Measurements from ENCODE around the gene DCLK2. TPM values are rescaled to one million over a fixed set of nuclear protein-coding genes. Genes with fewer than 3 reads are reported as not detected.

The DCLK2 gene
- polyA plus RNA-seq, 4 donors = 0.67 to 1.9 (median 1.1) TPM

GRCh38 chr4:150089732-150090131 is 11.5 kb downstream of the DCLK2 start:
- H3K36me3 ChIP-seq (ENCODE audit: control insufficient read depth in 3 of 3, insufficient read depth in 2 of 3, low read depth in 1 of 3, low read length in 3 of 3) = no peaks in the 10 kb centered on the region
- DNase-seq = no peak
- no peak overlapping the region for H3K4me3 ChIP-seq (ENCODE audit: low read depth in 1 of 3, low read length in 3 of 3)
- H3K27ac ChIP-seq (ENCODE audit: low read depth in 1 of 3, low read length in 2 of 3) = no peak overlapping the region
- H3K27me3 ChIP-seq (ENCODE audit: control insufficient read depth in 3 of 3, insufficient read depth in 3 of 3, low read length in 3 of 3) = no peaks in the 10 kb centered on the region
- no peaks in the 10 kb centered on the region for H3K4me1 ChIP-seq (ENCODE audit: control insufficient read depth in 3 of 3, insufficient read depth in 2 of 3, low read depth in 1 of 3, low read length in 2 of 3)
- no peaks in the 10 kb centered on the region for H3K9me3 ChIP-seq (ENCODE audit: control insufficient read depth in 2 of 2, insufficient read depth in 1 of 2, low read depth in 1 of 2, low read length in 1 of 2)
- 79 to 85% (median 80%) methylated on average over 5 of the region's 5 CpGs for WGBS, 3 donors
- FAIRE-seq = no peak

GRCh38 chr4:150090836-150091235 is 12.6 kb downstream of the DCLK2 start:
- Histone ChIP-seq H3K9me3 (ENCODE audit: control insufficient read depth in 2 of 2, insufficient read depth in 1 of 2, low read depth in 1 of 2, low read length in 1 of 2) (no peaks in the 10 kb centered on the region), H3K4me1 (ENCODE audit: control insufficient read depth in 3 of 3, insufficient read depth in 2 of 3, low read depth in 1 of 3, low read length in 2 of 3) (no peaks in the 10 kb centered on the region), H3K27me3 (ENCODE audit: control insufficient read depth in 3 of 3, insufficient read depth in 3 of 3, low read length in 3 of 3) (no peaks in the 10 kb centered on the region), H3K4me3 (ENCODE audit: low read depth in 1 of 3, low read length in 3 of 3) (no peak overlapping the region), H3K36me3 (ENCODE audit: control insufficient read depth in 3 of 3, insufficient read depth in 2 of 3, low read depth in 1 of 3, low read length in 3 of 3) (no peaks in the 10 kb centered on the region), H3K27ac (ENCODE audit: low read depth in 1 of 3, low read length in 2 of 3) (no peak overlapping the region)
- FAIRE-seq = no peak
- no peak for DNase-seq
- 76 to 91% (median 91%) methylated on average over 6 of the region's 6 CpGs for WGBS, 3 donors

DNA sequence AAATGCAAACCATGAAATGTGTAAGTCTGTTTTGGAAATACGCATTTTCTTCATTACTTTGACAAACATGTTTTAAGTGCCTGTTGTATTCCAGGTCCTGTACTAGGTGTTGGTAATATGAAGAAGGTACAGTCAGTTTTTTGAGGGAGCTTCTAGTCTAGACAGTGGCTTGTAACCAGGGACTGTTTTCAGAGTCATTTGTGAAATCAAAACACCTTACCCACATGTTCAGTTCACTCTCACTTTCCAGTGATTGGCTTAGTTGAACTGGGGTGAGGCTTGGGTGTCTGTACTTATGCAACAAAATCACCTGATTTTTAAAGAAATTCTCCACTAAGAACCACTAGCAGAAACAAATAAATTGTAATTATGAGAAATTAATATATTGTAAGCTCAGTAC is 16.4 kb downstream of the DCLK2 start:
- no peak for FAIRE-seq
- H3K36me3 ChIP-seq (ENCODE audit: control insufficient read depth in 3 of 3, insufficient read depth in 2 of 3, low read depth in 1 of 3, low read length in 3 of 3) = no peaks in the 10 kb centered on the region
- no peak overlapping the region for H3K4me3 ChIP-seq (ENCODE audit: low read depth in 1 of 3, low read length in 3 of 3)
- H3K27me3 ChIP-seq (ENCODE audit: control insufficient read depth in 3 of 3, insufficient read depth in 3 of 3, low read length in 3 of 3) = no peaks in the 10 kb centered on the region
- DNase-seq = no peak
- no peaks in the 10 kb centered on the region for H3K4me1 ChIP-seq (ENCODE audit: control insufficient read depth in 3 of 3, insufficient read depth in 2 of 3, low read depth in 1 of 3, low read length in 2 of 3)
- H3K9me3 ChIP-seq (ENCODE audit: control insufficient read depth in 2 of 2, insufficient read depth in 1 of 2, low read depth in 1 of 2, low read length in 1 of 2) = no peaks in the 10 kb centered on the region
- no peak overlapping the region for H3K27ac ChIP-seq (ENCODE audit: low read depth in 1 of 3, low read length in 2 of 3)
- 96 to 100% (median 100%) methylated on average over 1 of the region's 1 CpG for WGBS, 3 donors

- Histone ChIP-seq H3K36me3 (ENCODE audit: control insufficient read depth in 3 of 3, insufficient read depth in 2 of 3, low read depth in 1 of 3, low read length in 3 of 3) (no peaks in the 10 kb centered on the region), H3K9me3 (ENCODE audit: control insufficient read depth in 2 of 2, insufficient read depth in 1 of 2, low read depth in 1 of 2, low read length in 1 of 2) (no peaks in the 10 kb centered on the region), H3K27me3 (ENCODE audit: control insufficient read depth in 3 of 3, insufficient read depth in 3 of 3, low read length in 3 of 3) (no peaks in the 10 kb centered on the region), H3K4me3 (ENCODE audit: low read depth in 1 of 3, low read length in 3 of 3) (no peak overlapping the region), H3K27ac (ENCODE audit: low read depth in 1 of 3, low read length in 2 of 3) (no peak overlapping the region), H3K4me1 (ENCODE audit: control insufficient read depth in 3 of 3, insufficient read depth in 2 of 3, low read depth in 1 of 3, low read length in 2 of 3) (no peaks in the 10 kb centered on the region)
- FAIRE-seq = no peak
- DNase-seq = no peak
- 84 to 88% (median 88%) methylated on average over 3 of the region's 3 CpGs for WGBS, 3 donors
Observed at GRCh38 chr4:150096625-150097024, 18.4 kb downstream of the DCLK2 start.

DNA sequence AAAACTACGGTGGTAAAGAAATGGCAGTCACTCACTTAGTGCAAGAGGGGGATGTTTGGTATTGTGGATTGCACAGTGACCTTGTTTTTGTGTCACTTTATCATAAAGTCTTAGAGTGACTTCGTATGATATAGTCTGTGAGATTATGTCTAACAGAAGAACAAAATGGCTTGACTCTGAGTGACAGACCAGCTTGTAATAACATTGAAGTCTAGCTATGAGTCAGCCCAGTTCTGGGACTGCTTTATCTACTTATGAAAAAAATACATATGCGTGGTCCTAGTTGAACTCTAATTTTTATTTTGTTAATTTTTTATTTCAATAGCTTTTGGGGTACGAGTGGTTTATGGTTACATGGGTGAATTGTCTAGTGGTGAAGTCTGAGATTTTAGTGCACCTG is 20.0 kb downstream of the DCLK2 start:
- no peaks in the 10 kb centered on the region for H3K27me3 ChIP-seq (ENCODE audit: control insufficient read depth in 3 of 3, insufficient read depth in 3 of 3, low read length in 3 of 3)
- H3K27ac ChIP-seq (ENCODE audit: low read depth in 1 of 3, low read length in 2 of 3) = no peak overlapping the region
- FAIRE-seq (no peak), DNase-seq (no peak)
- no peak overlapping the region for H3K4me3 ChIP-seq (ENCODE audit: low read depth in 1 of 3, low read length in 3 of 3)
- H3K9me3 ChIP-seq (ENCODE audit: control insufficient read depth in 2 of 2, insufficient read depth in 1 of 2, low read depth in 1 of 2, low read length in 1 of 2) = no peaks in the 10 kb centered on the region
- no peaks in the 10 kb centered on the region for H3K4me1 ChIP-seq (ENCODE audit: control insufficient read depth in 3 of 3, insufficient read depth in 2 of 3, low read depth in 1 of 3, low read length in 2 of 3)
- H3K36me3 ChIP-seq (ENCODE audit: control insufficient read depth in 3 of 3, insufficient read depth in 2 of 3, low read depth in 1 of 3, low read length in 3 of 3) = no peaks in the 10 kb centered on the region
- 69 to 76% (median 71%) methylated on average over 4 of the region's 4 CpGs for WGBS, 3 donors

DNA sequence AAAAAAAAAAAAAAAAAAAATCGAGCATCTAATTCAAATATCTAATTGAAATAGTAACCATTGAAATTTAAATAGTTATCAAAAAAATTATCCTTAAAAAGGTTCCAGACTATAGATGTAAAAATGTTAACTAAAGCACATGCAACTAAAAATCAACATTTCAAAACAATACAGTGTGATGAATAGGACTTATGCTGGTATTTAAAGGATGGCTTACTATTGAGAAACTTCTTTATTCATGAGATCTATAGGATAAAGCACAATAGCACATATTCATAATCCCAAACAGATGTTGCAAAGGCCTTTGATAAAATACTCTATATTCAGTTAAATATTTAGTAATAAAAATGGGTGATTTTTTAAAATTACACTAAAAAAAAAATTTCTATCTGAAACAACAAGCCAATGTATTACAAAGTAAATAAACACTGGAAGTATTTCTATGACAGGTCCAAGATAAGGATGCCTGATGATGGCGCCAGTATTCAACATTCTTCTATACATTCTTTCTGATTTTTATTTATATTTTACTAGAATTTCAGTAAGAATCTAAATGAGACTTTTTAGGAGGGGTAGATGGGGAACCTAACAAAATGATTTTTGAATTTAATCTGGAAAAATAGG is 26.3 kb downstream of the DCLK2 start:
- Histone ChIP-seq H3K27me3 (ENCODE audit: control insufficient read depth in 3 of 3, insufficient read depth in 3 of 3, low read length in 3 of 3) (no peaks in the 10 kb centered on the region), H3K36me3 (ENCODE audit: control insufficient read depth in 3 of 3, insufficient read depth in 2 of 3, low read depth in 1 of 3, low read length in 3 of 3) (no peaks in the 10 kb centered on the region), H3K9me3 (ENCODE audit: control insufficient read depth in 2 of 2, insufficient read depth in 1 of 2, low read depth in 1 of 2, low read length in 1 of 2) (no peaks in the 10 kb centered on the region), H3K4me1 (ENCODE audit: control insufficient read depth in 3 of 3, insufficient read depth in 2 of 3, low read depth in 1 of 3, low read length in 2 of 3) (no peaks in the 10 kb centered on the region), H3K27ac (ENCODE audit: low read depth in 1 of 3, low read length in 2 of 3) (no peak overlapping the region), H3K4me3 (ENCODE audit: low read depth in 1 of 3, low read length in 3 of 3) (no peak overlapping the region)
- FAIRE-seq (no peak), DNase-seq (no peak)
- WGBS, 3 donors = 59 to 87% (median 73%) methylated on average over 2 of the region's 2 CpGs

GRCh38 chr4:150106886-150107285 is 28.6 kb downstream of the DCLK2 start:
- Histone ChIP-seq H3K36me3 (ENCODE audit: control insufficient read depth in 3 of 3, insufficient read depth in 2 of 3, low read depth in 1 of 3, low read length in 3 of 3) (no peaks in the 10 kb centered on the region), H3K4me3 (ENCODE audit: low read depth in 1 of 3, low read length in 3 of 3) (no peak overlapping the region), H3K27me3 (ENCODE audit: control insufficient read depth in 3 of 3, insufficient read depth in 3 of 3, low read length in 3 of 3) (no peaks in the 10 kb centered on the region), H3K27ac (ENCODE audit: low read depth in 1 of 3, low read length in 2 of 3) (no peak overlapping the region), H3K4me1 (ENCODE audit: control insufficient read depth in 3 of 3, insufficient read depth in 2 of 3, low read depth in 1 of 3, low read length in 2 of 3) (no peaks in the 10 kb centered on the region), H3K9me3 (ENCODE audit: control insufficient read depth in 2 of 2, insufficient read depth in 1 of 2, low read depth in 1 of 2, low read length in 1 of 2) (no peaks in the 10 kb centered on the region)
- WGBS, 3 donors = 51 to 68% (median 59%) methylated on average over 3 of the region's 3 CpGs
- no peak for DNase-seq
- FAIRE-seq = no peak

- H3K27ac ChIP-seq (ENCODE audit: low read depth in 1 of 3, low read length in 2 of 3) = no peak overlapping the region
- FAIRE-seq = no peak
- no peaks in the 10 kb centered on the region for H3K36me3 ChIP-seq (ENCODE audit: control insufficient read depth in 3 of 3, insufficient read depth in 2 of 3, low read depth in 1 of 3, low read length in 3 of 3)
- DNase-seq = no peak
- H3K9me3 ChIP-seq (ENCODE audit: control insufficient read depth in 2 of 2, insufficient read depth in 1 of 2, low read depth in 1 of 2, low read length in 1 of 2) = no peaks in the 10 kb centered on the region
- H3K4me1 ChIP-seq (ENCODE audit: control insufficient read depth in 3 of 3, insufficient read depth in 2 of 3, low read depth in 1 of 3, low read length in 2 of 3) = no peaks in the 10 kb centered on the region
- 82 to 95% (median 95%) methylated on average over 1 of the region's 1 CpG for WGBS, 3 donors
- no peaks in the 10 kb centered on the region for H3K27me3 ChIP-seq (ENCODE audit: control insufficient read depth in 3 of 3, insufficient read depth in 3 of 3, low read length in 3 of 3)
- no peak overlapping the region for H3K4me3 ChIP-seq (ENCODE audit: low read depth in 1 of 3, low read length in 3 of 3)
Observed at GRCh38 chr4:150108691-150109090, 30.4 kb downstream of the DCLK2 start.

- FAIRE-seq (no peak), DNase-seq (no peak)
- H3K27ac ChIP-seq (ENCODE audit: low read depth in 1 of 3, low read length in 2 of 3) = no peak overlapping the region
- H3K27me3 ChIP-seq (ENCODE audit: control insufficient read depth in 3 of 3, insufficient read depth in 3 of 3, low read length in 3 of 3) = no peaks in the 10 kb centered on the region
- H3K36me3 ChIP-seq (ENCODE audit: control insufficient read depth in 3 of 3, insufficient read depth in 2 of 3, low read depth in 1 of 3, low read length in 3 of 3) = no peaks in the 10 kb centered on the region
- H3K4me1 ChIP-seq (ENCODE audit: control insufficient read depth in 3 of 3, insufficient read depth in 2 of 3, low read depth in 1 of 3, low read length in 2 of 3) = no peaks in the 10 kb centered on the region
- no peaks in the 10 kb centered on the region for H3K9me3 ChIP-seq (ENCODE audit: control insufficient read depth in 2 of 2, insufficient read depth in 1 of 2, low read depth in 1 of 2, low read length in 1 of 2)
- 76 to 97% (median 85%) methylated on average over 1 of the region's 1 CpG for WGBS, 3 donors
- H3K4me3 ChIP-seq (ENCODE audit: low read depth in 1 of 3, low read length in 3 of 3) = no peak overlapping the region
Observed at GRCh38 chr4:150114641-150115040, 36.4 kb downstream of the DCLK2 start.
